MM.1S (cell line): Measurements from ENCODE around the gene KRT32.

Experiments used
- EZH2 ChIP-seq: fragments of 300-600 bp; sonication (generic); optimal IDR thresholded peaks from 2 replicates; pipeline ENCODE3; 2017; ENCODE audit warnings: low read depth, mild to moderate bottlenecking, antibody characterized with exemption, low read length, mixed read lengths
- EZH2phosphoT487 ChIP-seq: fragments of 300-600 bp; sonication (generic); IDR thresholded peaks from 2 replicates; pipeline ENCODE4 v1.6.1; 2018; ENCODE audit warnings: antibody characterized with exemption, low read length
- TF ChIP-seq, protein P1 (sequence below): fragments of 300-600 bp; sonication (generic); IDR thresholded peaks from 2 replicates; pipeline ENCODE4 v1.5.1; 2016; ENCODE audit warnings: antibody characterized with exemption, low read length, mixed read lengths

DNA sequence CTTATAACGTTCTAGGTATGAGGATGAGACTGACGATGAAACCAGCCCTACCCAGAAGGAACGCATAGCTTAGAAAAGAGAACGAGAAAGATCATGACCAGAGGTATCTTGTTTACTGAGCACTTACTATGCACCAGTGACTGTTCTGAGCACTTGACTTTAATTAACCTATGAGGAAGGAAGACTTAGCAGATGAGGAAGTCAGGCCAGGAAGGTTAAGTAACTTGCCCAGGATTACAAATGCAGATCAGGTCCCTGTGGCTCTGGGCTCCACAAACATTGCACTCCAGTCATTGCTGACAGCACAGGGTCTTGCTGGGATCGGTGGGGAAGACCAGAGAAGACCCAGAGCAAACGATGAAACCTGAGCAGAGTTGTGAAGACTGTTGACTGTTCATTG lies 31.1 kb upstream of the KRT32 start:
- TF ChIP-seq, protein P1, sequence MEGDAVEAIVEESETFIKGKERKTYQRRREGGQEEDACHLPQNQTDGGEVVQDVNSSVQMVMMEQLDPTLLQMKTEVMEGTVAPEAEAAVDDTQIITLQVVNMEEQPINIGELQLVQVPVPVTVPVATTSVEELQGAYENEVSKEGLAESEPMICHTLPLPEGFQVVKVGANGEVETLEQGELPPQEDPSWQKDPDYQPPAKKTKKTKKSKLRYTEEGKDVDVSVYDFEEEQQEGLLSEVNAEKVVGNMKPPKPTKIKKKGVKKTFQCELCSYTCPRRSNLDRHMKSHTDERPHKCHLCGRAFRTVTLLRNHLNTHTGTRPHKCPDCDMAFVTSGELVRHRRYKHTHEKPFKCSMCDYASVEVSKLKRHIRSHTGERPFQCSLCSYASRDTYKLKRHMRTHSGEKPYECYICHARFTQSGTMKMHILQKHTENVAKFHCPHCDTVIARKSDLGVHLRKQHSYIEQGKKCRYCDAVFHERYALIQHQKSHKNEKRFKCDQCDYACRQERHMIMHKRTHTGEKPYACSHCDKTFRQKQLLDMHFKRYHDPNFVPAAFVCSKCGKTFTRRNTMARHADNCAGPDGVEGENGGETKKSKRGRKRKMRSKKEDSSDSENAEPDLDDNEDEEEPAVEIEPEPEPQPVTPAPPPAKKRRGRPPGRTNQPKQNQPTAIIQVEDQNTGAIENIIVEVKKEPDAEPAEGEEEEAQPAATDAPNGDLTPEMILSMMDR, result no peak
- TF ChIP-seq EZH2, result no peak
- TF ChIP-seq EZH2phosphoT487, result no peak
